GM12865 (cell line): ENCODE measurements around the gene RASSF9.

Experiments used
- DNase-seq: peaks from one replicate; pipeline ENCODE4 v3.0.0; 2010; ENCODE audit warnings: low read depth
- H3K4me3 ChIP-seq: 2 replicates; pipeline ENCODE4 v1.5.1; 2011; ENCODE audit warnings: mild to moderate bottlenecking, low read depth, low read length, control low read depth
- CTCF ChIP-seq: IDR thresholded peaks from 2 replicates; pipeline ENCODE4 v1.5.1; 2011; ENCODE audit warnings: low read length, control low read depth, low read depth, inconsistent platforms; ENCODE audit not compliant: insufficient read depth; ENCODE audit errors: missing control alignments

Gene RASSF9

GRCh38 chr12:85794531-85794930 is 41.7 kb downstream of the RASSF9 start:
- DNase-seq: no peak
- no peak for TF ChIP-seq CTCF
- no peak overlapping the region for H3K4me3 ChIP-seq

- no peak for TF ChIP-seq CTCF
- H3K4me3 ChIP-seq: no peak overlapping the region
- DNase-seq: no peak
Measured at GRCh38 chr12:85784096-85784720, 52.0 kb downstream of the RASSF9 start.

- no peak overlapping the region for H3K4me3 ChIP-seq
- DNase-seq: no peak
Measured at GRCh38 chr12:85782711-85783110, 53.5 kb downstream of the RASSF9 start.

GRCh38 chr12:85781766-85782165 is 54.4 kb downstream of the RASSF9 start:
- no peak for TF ChIP-seq CTCF
- H3K4me3 ChIP-seq: no peak overlapping the region
- DNase-seq: no peak

More at GRCh38 chr12:85782711-85783110, 53.5 kb downstream of the RASSF9 start:
- TF ChIP-seq CTCF: no peak

GRCh38 chr12:85779768-85780167 is 56.4 kb downstream of the RASSF9 start:
- no peak for DNase-seq
- H3K4me3 ChIP-seq: no peak overlapping the region
- TF ChIP-seq CTCF: no peak

GRCh38 chr12:85775091-85775490 is 61.1 kb downstream of the RASSF9 start:
- DNase-seq: no peak
- no peak overlapping the region for H3K4me3 ChIP-seq
- TF ChIP-seq CTCF: no peak

- no peak for DNase-seq
Measured at GRCh38 chr12:85765453-85765869, 70.7 kb downstream of the RASSF9 start.

More at GRCh38 chr12:85765453-85765869, 70.7 kb downstream of the RASSF9 start:
- no peak overlapping the region for H3K4me3 ChIP-seq
- TF ChIP-seq CTCF: no peak
